Renal cortex interstitium (tissue), 11 donors: Measurements from ENCODE around the gene PHF21A. TPM values are rescaled to one million over a fixed set of nuclear protein-coding genes. Genes with fewer than 3 reads are reported as not detected.
"Not testable (repeated sequence)": the region's sequence is repeated elsewhere in the genome, so short reads cannot be mapped to it uniquely, and the experiment has no call there.

ENCODE experiments used
- DNase-seq, 11 donors: peaks; one replicate each; pipeline ENCODE4 v3.0.0-alpha.2; 2013; ENCODE audit warnings: low read depth in 9 of 11, low spot score in 4 of 11; ENCODE audit errors: extremely low read depth in 1 of 11
- polyA plus RNA-seq, 3 donors: library from polyadenylated mRNA; unstranded; fragments of 120-200 nt; gene quantifications; one replicate each; pipeline ENCODE4 v1.2.1, GENCODE V29; 2013; ENCODE audit not compliant: insufficient read length in 3 of 3

The PHF21A gene
- polyA plus RNA-seq, 3 donors, result 47.1 to 59.5 (median 52.6) TPM

GRCh38 chr11:46050003-46050461 is 71.2 kb downstream of the PHF21A start:
- peak in 8 of 11 donors; percentile 12 to 52 (median 26) for DNase-seq

DNA sequence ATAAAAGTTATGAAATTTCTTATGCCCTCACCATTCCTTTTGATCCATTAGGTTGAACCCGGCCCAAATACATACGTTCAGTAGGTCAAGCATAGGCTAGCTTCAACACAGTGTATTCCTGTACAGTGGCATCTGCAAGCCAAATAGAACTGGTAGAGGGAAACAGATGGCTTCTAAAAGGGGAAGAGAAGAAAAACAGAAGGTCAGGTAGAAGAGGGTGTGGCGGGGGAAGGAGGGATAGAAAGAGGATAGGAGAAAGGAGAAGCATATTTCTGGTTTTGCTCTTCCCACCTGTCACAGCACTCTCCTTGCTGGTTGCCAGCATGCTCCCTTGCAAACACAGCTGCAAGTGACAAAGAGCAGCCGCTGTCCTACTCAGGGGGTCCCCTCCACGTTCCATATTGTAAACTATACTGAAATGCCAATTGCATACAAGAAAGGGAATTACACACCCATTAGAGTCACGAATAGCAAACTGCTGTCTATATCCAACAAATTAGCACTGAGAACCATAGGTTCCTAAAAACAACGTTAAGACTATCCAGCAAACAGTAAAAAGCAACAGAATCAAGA is 71.8 kb downstream of the PHF21A start:
- no peak for DNase-seq

GRCh38 chr11:46048198-46048597 is 73.1 kb downstream of the PHF21A start:
- DNase-seq, result no peak

GRCh38 chr11:46047520-46047919 is 73.7 kb downstream of the PHF21A start:
- DNase-seq, result no peak

DNA sequence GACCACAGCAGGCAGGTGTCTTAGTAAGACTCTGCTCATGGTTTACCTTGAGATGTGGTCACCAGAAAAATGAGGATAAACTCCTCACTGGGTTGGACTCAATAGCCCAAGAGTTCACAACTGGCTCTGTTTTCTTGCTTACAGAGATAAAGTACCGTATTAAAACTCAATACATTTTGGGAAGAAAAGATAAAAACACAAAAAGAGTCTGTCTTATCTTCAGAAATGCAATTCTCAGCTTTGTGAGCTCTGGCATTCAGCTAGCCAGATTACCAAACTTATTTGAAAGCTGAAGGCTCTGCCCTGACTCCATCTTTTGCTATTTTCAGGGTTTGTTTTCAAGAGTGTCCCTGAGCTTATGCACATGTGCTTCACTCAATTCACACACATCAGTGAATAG is 75.4 kb downstream of the PHF21A start:
- DNase-seq, result no peak

DNA sequence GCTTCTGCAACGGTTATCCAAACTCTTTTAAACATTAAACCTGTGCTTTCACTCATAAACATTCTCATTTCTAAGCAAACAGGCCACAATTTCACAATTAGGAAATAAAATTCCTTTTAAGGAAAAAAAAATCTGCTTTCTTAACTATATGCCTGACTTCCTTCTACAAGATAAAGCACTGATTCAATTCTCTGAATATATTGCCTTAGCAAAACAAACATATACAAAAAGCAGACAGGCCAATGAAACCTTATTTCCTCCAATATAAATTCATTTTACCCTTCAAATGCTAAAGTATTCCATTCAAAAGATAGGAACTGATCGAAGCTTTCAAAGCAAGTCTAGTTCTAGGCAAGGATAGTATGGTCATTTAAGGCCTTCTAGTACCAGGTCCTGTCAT is 76.7 kb downstream of the PHF21A start:
- no peak for DNase-seq

DNA sequence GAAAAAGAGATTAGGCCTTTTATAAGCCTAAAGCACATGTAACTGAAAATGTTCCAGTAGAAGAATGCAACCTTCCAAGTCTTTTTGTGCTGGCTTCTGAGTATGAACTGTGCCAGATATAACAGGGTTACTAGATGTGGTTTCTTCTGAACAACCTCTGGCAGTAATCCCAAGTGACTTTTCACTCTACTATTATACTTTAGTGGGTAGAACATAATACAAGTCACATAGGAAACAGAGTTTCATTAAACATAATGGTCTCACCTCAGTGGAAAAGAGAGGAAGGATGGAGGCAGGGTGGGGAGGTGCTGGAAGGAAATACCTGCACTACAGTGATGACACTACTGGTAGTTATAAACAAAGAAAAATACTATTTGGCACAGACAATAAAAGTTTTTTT is 81.3 kb downstream of the PHF21A start:
- no peak for DNase-seq

DNA sequence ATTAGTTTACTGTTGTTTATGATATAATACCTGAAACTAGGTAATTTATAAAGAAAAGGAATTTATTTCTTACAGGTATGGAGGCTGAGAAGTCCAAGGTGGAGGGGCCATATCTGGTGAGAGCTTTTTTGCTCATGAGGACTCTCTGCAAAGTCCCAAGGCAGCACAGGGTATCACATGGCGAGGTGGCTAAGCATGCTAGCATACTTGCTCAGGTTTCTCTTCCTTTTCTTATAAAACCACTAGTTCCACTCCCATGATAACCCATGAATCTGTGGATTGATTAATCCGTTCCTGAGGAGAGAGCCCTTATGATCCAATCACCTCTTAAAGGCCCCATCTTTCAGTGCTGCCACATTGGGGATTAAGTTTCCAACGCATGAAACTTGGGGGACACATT is 82.7 kb downstream of the PHF21A start:
- DNase-seq, result no peak

DNA sequence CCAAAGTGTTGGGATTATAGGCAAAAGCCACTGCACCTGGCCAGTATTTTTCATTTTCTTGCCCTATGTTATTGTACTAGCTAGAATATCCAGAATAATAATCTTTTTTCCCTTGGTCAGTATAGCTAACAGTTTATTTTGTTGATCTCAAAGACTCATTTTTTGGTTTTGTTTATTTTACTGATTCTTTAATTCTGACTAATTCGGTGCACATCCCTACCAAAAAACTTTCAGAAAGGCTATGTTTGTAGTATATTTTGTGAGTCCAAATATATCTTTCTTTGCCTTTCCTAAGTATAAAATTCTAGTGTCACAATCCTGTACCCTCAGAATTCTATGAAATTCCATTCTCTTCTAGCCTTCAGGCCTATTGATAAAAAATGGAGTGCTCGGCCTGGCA is 84.3 kb downstream of the PHF21A start:
- DNase-seq, result no peak

DNA sequence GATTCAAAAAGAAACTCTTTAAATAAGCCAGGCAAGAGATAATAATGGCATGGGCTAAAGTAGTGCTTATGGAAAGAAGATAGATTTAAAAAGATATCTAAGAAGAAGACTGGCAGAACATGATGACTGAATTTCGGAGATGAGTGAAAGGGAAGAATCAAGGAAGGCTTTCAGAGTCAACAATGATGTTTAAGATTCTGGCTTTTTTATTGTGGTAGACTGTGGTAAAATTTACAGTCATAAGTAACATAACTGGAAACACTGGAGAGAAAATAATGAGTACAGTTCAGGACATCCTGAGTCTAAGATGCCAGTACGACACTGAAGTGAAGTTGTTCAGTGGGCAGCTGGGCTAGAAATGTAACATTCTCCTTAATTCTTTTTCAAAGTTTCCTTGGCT is 85.2 kb downstream of the PHF21A start:
- DNase-seq, result no peak

DNA sequence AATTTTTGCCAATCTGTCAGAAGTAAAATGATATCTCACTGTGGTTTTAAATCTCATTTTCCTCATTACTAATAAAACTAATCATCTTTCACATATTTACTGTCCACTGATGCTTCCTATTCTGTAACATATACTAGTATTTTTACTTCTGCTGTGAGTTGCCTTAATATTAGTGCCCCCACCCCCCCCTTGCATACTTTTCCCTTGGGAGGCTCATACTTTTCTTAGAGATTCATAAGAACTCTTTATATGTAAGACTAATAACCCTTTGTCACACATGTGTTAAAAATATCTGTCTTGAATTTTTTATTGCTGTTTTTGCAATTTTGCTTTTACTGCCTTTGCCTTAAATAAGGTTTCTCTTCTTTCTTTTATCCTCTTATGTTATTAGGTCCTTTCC is 87.2 kb downstream of the PHF21A start:
- no peak for DNase-seq

DNA sequence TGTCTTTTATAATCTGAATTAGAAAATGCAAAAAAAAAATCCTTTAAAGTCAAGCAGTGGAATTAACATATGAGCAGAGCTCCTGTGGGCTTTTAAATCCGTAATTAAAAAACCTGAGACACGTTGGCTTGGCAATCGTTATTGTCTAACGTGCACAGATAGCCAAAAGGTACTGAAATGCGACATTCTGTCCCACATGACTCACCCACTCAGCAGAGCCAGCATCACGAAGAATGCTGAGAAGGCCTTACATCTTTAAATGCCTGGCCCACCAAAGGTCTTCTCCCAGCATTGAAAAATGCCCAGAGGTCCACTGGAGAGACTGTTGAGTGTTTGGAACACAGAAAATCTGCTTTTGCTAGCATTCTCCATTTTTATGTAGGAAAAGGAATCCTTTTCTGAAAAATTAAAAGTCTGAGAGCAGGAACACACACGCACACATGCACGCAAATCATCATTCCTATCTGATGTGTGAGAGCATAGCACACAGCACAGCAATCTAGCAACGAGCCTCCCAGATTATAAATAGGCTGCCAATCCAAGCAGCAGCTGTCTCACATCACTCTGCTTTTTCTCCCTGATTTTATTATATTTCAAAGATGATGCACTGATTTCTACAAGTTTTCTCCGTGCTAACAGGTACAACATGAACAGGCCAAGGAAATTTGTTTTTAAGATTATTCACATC is 94.5 kb downstream of the PHF21A start:
- DNase-seq, result no peak

DNA sequence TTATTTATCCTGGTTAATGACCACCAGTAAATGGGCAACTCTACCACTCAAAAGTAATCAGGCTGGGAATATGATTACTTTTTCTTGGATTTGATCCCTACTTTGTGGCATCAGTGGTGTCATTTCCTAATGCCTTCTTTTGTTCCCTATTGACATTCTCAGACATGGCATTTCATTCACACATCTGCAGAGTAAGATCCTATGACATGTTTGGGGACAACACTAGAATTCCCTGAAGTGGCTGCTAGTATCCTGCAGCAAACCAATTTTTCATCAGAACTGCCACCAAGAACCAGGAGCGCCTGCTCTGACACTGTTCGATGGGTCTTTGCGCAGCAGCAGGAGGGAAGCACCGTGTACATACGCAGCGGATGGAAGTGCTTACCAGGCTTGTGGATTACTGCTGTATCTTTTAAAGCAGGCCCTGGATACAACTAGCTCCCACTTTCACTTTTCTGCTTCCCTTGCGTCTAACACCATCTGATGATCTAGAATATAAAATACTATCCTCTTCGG is 101.1 kb downstream of the PHF21A start:
- DNase-seq, result no peak

GRCh38 chr11:46018651-46019050 is 102.6 kb downstream of the PHF21A start:
- no peak for DNase-seq

DNA sequence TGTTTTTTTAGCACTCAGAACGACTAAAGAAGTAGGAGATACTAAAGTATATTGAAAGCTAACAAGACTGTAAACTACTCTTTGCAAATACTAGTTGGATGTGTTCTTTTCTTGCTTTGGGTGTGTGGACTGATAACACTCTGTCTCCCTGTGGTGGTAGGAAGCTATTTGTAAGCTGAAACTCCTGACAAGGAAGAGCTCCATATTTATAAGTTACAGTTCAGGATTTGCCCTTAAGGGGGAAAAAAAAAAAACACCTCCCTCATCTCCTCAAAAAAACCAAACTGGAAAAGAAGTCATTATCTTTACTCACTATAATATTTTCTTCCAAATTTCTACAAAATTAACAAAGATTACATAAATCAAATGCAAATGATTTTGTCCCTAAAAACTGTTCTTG is 103.9 kb downstream of the PHF21A start:
- no peak for DNase-seq

DNA sequence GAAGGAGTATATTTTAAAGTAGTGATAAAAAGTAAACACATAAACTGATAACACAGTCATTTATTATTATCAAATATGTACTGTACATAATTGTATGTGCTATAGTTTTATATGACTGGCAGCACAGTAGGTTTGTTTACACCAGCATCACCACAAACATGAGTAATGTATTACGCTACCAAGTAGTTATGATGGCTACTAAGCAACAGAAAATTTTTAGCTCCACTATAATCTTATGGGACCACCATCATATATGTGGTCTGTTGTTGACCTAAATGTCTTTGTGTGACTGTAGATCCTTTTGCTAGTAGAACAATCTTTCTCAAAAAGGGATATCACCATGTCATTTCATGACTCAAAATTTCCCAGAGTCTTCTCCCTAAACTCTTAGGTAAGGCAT is 105.3 kb downstream of the PHF21A start:
- DNase-seq, result no peak

DNA sequence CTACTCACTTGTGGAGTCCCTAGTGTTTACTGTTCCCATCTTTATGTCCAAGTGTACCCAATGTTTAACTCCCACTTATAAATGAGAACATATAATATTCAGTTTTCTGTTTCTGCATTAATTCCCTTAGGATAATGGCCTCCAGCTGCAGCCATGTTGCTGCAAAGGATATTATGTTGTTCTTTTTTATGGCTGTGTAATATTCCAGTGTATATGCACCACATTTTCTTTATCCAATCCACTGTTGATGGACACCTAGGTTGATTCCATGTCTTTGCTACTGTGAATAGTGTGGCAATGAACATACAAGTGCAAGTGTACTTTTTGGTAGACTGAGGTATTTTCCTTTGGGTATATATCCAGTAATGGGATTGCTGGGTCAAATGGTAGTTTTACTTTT is 107.1 kb downstream of the PHF21A start:
- not testable (repeated sequence) for DNase-seq

GRCh38 chr11:46012185-46012584 is 109.1 kb downstream of the PHF21A start:
- DNase-seq, result no peak

- no peak for DNase-seq
Observed at GRCh38 chr11:46010100-46010499, 111.2 kb downstream of the PHF21A start.

DNA sequence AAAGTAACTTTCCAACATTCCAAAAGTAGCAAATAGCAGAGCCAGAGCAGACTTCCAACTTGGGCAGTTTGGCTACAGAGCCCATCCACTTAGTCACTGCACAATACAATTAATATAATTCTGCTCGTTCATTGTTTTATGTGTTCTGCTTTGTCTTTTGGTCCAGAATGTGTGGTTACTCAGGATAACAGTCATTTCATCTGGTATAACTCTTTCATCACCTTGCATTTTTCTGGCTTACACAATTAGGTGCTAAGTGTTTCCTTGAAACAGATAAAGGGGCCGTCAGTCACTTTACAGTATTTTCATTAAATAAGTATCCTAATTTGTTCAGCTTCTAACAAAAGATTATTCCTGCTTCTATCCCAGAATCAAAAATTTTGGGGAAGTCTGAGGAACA is 111.6 kb downstream of the PHF21A start:
- no peak for DNase-seq
